Measurements from ENCODE around the gene CCDC110. TPM values are rescaled to one million over a fixed set of nuclear protein-coding genes. Genes with fewer than 3 reads are reported as not detected.

The CCDC110 gene
- polyA plus RNA-seq, 1 of the 3 experiments (the other 2 are of a cell fraction) = 0.05 TPM

DNA sequence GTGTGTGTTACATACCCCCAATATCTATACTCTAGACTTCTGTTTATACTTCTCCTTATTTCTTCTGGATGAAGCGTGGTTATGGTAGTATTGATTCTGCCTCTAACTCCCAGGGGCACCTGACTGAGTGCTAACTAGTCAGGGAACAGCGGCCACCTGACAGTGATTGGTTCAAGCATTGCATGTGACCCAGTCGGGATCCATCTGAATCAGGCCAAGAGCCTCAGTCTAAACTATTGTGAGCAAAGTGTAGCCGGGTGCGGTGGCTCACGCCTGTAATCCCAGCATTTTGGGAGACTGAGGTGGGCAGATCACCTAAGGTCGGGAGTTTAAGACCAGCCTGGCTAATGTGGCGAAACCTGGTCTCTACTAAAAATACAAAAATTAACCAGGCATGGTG lies 10.0 kb downstream of the CCDC110 start:
- H3K4me3 ChIP-seq (ENCODE audit: low read depth in 2 of 2, low read length in 1 of 2) = no peak overlapping the region
- no peaks in the 10 kb centered on the region for H3K79me2 ChIP-seq (ENCODE audit: insufficient read depth)
- POLR2A ChIA-PET = no interaction called here
- no peaks in the 10 kb centered on the region for H3K9me2 ChIP-seq
- H3K9me3 ChIP-seq = no peaks in the 10 kb centered on the region
- no peaks in the 10 kb centered on the region for H3K36me3 ChIP-seq (replicated peaks in 1 of 2; ENCODE audit: control insufficient read depth in 1 of 2, insufficient read depth in 2 of 2, low read length in 1 of 2)
- H3K9ac ChIP-seq = no peak overlapping the region
- H3K27me3 ChIP-seq (ENCODE audit: insufficient read depth) = no peaks in the 10 kb centered on the region
- no peaks in the 10 kb centered on the region for H3K4me1 ChIP-seq (ENCODE audit: control insufficient read depth in 1 of 2, insufficient read depth in 2 of 2, low read depth in 1 of 2, low read length in 1 of 2)
- DNase-seq = no peak
- CTCF ChIA-PET = no interaction called here
- TF ChIP-seq, protein P1, sequence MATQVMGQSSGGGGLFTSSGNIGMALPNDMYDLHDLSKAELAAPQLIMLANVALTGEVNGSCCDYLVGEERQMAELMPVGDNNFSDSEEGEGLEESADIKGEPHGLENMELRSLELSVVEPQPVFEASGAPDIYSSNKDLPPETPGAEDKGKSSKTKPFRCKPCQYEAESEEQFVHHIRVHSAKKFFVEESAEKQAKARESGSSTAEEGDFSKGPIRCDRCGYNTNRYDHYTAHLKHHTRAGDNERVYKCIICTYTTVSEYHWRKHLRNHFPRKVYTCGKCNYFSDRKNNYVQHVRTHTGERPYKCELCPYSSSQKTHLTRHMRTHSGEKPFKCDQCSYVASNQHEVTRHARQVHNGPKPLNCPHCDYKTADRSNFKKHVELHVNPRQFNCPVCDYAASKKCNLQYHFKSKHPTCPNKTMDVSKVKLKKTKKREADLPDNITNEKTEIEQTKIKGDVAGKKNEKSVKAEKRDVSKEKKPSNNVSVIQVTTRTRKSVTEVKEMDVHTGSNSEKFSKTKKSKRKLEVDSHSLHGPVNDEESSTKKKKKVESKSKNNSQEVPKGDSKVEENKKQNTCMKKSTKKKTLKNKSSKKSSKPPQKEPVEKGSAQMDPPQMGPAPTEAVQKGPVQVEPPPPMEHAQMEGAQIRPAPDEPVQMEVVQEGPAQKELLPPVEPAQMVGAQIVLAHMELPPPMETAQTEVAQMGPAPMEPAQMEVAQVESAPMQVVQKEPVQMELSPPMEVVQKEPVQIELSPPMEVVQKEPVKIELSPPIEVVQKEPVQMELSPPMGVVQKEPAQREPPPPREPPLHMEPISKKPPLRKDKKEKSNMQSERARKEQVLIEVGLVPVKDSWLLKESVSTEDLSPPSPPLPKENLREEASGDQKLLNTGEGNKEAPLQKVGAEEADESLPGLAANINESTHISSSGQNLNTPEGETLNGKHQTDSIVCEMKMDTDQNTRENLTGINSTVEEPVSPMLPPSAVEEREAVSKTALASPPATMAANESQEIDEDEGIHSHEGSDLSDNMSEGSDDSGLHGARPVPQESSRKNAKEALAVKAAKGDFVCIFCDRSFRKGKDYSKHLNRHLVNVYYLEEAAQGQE (IDR thresholded peaks at IDR 0.05; ENCODE audit: low read depth, low read length) = no peak
- TF ChIP-seq TCF12 (IDR thresholded peaks at IDR 0.05) (no peak), ELF1 (IDR thresholded peaks at IDR 0.05) (no peak), RXRA (IDR thresholded peaks at IDR 0.05; ENCODE audit: borderline replicate concordance, low read depth) (no peak), TAF1 (IDR thresholded peaks at IDR 0.05; ENCODE audit: borderline replicate concordance, low read depth, low read length) (no peak), GATA2 (CRISPR knock-in tag; IDR thresholded peaks at IDR 0.05) (no peak), RCOR1 (IDR thresholded peaks at IDR 0.05; ENCODE audit: low read length) (no peak), FOSL2 (IDR thresholded peaks at IDR 0.05; ENCODE audit: borderline replicate concordance, low read depth) (no peak), RAD21 (IDR thresholded peaks at IDR 0.05; ENCODE audit: low read length) (no peak), NFIC (IDR thresholded peaks at IDR 0.05; ENCODE audit: borderline replicate concordance) (no peak), MXI1 (IDR thresholded peaks at IDR 0.05; ENCODE audit: low read depth, low read length) (no peak), CHD2 (IDR thresholded peaks at IDR 0.05; ENCODE audit: low read length, partially characterized antibody) (no peak)
- TF ChIP-seq, protein P2, sequence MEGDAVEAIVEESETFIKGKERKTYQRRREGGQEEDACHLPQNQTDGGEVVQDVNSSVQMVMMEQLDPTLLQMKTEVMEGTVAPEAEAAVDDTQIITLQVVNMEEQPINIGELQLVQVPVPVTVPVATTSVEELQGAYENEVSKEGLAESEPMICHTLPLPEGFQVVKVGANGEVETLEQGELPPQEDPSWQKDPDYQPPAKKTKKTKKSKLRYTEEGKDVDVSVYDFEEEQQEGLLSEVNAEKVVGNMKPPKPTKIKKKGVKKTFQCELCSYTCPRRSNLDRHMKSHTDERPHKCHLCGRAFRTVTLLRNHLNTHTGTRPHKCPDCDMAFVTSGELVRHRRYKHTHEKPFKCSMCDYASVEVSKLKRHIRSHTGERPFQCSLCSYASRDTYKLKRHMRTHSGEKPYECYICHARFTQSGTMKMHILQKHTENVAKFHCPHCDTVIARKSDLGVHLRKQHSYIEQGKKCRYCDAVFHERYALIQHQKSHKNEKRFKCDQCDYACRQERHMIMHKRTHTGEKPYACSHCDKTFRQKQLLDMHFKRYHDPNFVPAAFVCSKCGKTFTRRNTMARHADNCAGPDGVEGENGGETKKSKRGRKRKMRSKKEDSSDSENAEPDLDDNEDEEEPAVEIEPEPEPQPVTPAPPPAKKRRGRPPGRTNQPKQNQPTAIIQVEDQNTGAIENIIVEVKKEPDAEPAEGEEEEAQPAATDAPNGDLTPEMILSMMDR (IDR thresholded peaks at IDR 0.05) = no peak
- TF ChIP-seq, protein P3, sequence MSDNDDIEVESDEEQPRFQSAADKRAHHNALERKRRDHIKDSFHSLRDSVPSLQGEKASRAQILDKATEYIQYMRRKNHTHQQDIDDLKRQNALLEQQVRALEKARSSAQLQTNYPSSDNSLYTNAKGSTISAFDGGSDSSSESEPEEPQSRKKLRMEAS (IDR thresholded peaks at IDR 0.05; ENCODE audit: low read depth) = no peak
- H2AFZ ChIP-seq (ENCODE audit: low read depth) = no peak overlapping the region
- no peaks in the 10 kb centered on the region for H4K20me1 ChIP-seq (ENCODE audit: insufficient read depth)
- 84% methylated on average over 8 of the region's 8 CpGs for WGBS (ENCODE audit: low lambda C conversion rate)
- H3F3A ChIP-seq (replicated peaks; ENCODE audit: insufficient read depth) = no peaks in the 10 kb centered on the region
- H3K4me2 ChIP-seq = no peak overlapping the region
- no peak overlapping the region for H3K27ac ChIP-seq (ENCODE audit: low read depth in 2 of 2, low read length in 1 of 2)
